ENCODE measurements around the gene DGKQ. TPM values are rescaled to one million over a fixed set of nuclear protein-coding genes. Genes with fewer than 3 reads are reported as not detected.

The DGKQ gene
- total and polyA plus RNA-seq, 2 experiments from 2014 or later, result 4.0 to 22.4 TPM

DNA sequence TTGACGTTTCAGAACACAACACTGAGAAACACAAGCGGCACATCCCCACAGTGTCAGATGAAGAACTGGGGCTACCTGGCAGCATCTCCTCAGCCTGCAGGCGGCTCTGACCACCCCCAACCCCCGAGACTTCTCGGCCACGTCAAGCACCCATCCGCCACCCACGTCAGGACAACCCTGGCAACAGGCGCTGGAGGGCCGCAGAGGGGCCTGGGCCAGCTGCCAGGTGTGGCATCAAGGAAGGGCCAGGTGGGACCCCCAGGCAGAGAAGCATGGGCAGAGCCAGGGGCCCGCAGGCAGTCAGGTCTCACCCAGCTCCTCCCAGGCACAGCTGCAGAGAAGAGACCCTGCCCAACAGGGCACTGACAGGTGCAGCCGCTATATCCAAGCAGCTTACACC is 63.5 kb downstream of the DGKQ start:
- Histone ChIP-seq H3K4me3 (no peak overlapping the region), H3K4me2 (no peak overlapping the region), H3K27me3 (ENCODE audit: insufficient read depth) (no peaks in the 10 kb centered on the region), H3F3A (replicated peaks; ENCODE audit: low read depth) (0 out of 2 replicates have a peak, but pooled peaks cover 6% of the 10 kb centered on the region), H4K20me1 (replicated peaks; ENCODE audit: insufficient read depth) (no peaks in the 10 kb centered on the region; the same call in 1 of the 2 replicates), H3K79me2 (replicated peaks; ENCODE audit: insufficient read depth) (peaks cover 17% of the 10 kb centered on the region; the same call in 1 of the 2 replicates), H2AFZ (no peak overlapping the region), H3K27ac (ENCODE audit: low read depth) (no peak overlapping the region), H3K9me2 (ENCODE audit: insufficient read depth) (no peaks in the 10 kb centered on the region), H3K4me1 (ENCODE audit: insufficient read depth) (no peaks in the 10 kb centered on the region), H3K36me3 (ENCODE audit: insufficient read depth) (no peaks in the 10 kb centered on the region)
- H3K27me3 Mint-ChIP-seq (ENCODE audit: insufficient read depth, low read depth, poor library complexity), result peaks cover 18% of the 10 kb centered on the region
- H3K36me3 Mint-ChIP-seq (ENCODE audit: low read depth), result peaks cover 25% of the 10 kb centered on the region
- no peak overlapping the region for H3K4me3 Mint-ChIP-seq
- peaks cover 6% of the 10 kb centered on the region for H3K9me3 Mint-ChIP-seq
- H3K27ac Mint-ChIP-seq, result no peak overlapping the region
- TF ChIP-seq JUNB (IDR thresholded peaks at IDR 0.05; ENCODE audit: unreplicated experiment) (no peak), EZH2phosphoT487 (IDR thresholded peaks at IDR 0.05; ENCODE audit: unreplicated experiment) (no peak), CREB1 (CRISPR knock-in tag; IDR thresholded peaks at IDR 0.05; ENCODE audit: low read depth) (no peak), EZH2 (IDR thresholded peaks at IDR 0.05; ENCODE audit: low read depth, unreplicated experiment) (no peak), NANOG (IDR thresholded peaks at IDR 0.05; ENCODE audit: borderline replicate concordance) (no peak)
- TF ChIP-seq, protein P1, sequence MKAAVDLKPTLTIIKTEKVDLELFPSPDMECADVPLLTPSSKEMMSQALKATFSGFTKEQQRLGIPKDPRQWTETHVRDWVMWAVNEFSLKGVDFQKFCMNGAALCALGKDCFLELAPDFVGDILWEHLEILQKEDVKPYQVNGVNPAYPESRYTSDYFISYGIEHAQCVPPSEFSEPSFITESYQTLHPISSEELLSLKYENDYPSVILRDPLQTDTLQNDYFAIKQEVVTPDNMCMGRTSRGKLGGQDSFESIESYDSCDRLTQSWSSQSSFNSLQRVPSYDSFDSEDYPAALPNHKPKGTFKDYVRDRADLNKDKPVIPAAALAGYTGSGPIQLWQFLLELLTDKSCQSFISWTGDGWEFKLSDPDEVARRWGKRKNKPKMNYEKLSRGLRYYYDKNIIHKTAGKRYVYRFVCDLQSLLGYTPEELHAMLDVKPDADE (IDR thresholded peaks at IDR 0.05), result no peak
- TF ChIP-seq, protein P2, sequence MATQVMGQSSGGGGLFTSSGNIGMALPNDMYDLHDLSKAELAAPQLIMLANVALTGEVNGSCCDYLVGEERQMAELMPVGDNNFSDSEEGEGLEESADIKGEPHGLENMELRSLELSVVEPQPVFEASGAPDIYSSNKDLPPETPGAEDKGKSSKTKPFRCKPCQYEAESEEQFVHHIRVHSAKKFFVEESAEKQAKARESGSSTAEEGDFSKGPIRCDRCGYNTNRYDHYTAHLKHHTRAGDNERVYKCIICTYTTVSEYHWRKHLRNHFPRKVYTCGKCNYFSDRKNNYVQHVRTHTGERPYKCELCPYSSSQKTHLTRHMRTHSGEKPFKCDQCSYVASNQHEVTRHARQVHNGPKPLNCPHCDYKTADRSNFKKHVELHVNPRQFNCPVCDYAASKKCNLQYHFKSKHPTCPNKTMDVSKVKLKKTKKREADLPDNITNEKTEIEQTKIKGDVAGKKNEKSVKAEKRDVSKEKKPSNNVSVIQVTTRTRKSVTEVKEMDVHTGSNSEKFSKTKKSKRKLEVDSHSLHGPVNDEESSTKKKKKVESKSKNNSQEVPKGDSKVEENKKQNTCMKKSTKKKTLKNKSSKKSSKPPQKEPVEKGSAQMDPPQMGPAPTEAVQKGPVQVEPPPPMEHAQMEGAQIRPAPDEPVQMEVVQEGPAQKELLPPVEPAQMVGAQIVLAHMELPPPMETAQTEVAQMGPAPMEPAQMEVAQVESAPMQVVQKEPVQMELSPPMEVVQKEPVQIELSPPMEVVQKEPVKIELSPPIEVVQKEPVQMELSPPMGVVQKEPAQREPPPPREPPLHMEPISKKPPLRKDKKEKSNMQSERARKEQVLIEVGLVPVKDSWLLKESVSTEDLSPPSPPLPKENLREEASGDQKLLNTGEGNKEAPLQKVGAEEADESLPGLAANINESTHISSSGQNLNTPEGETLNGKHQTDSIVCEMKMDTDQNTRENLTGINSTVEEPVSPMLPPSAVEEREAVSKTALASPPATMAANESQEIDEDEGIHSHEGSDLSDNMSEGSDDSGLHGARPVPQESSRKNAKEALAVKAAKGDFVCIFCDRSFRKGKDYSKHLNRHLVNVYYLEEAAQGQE (IDR thresholded peaks at IDR 0.05; ENCODE audit: unreplicated experiment), result no peak
- H3K4me1 Mint-ChIP-seq, result peaks cover 10% of the 10 kb centered on the region
- DNase-seq (ENCODE audit: low spot score) (no peak), ATAC-seq (no peak)

DNA sequence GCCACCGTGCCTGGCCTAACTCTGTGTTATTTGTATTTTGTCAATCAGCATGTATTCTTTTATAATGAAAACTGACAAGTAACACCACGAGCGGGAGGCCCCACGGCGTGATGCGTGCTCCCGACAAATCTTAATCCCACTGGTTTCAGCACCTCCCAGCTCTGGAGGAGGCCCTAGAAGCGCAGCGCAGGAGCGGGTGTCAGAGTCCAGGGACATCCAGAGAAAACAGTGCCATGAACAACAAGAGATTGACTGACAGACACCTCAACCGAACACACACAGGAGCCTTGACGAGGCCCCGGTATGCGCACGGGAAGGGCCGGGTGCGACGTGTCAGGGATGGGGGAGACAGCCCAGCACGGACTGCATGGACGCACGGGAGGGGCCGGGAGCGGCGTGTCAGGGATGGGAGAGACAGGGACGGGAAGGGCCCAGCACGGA is 64.2 kb downstream of the DGKQ start:
- Histone ChIP-seq H3K36me3 (ENCODE audit: insufficient read depth) (no peaks in the 10 kb centered on the region), H3K4me2 (no peak overlapping the region), H3K27ac (ENCODE audit: low read depth) (no peak overlapping the region), H3K4me3 (no peak overlapping the region), H3K27me3 (ENCODE audit: insufficient read depth) (no peaks in the 10 kb centered on the region), H3F3A (replicated peaks; ENCODE audit: low read depth) (0 out of 2 replicates have a peak, but pooled peaks cover 6% of the 10 kb centered on the region), H3K4me1 (ENCODE audit: insufficient read depth) (no peaks in the 10 kb centered on the region), H3K79me2 (replicated peaks; ENCODE audit: insufficient read depth) (peaks cover 17% of the 10 kb centered on the region; the same call in 1 of the 2 replicates), H2AFZ (no peak overlapping the region), H4K20me1 (replicated peaks; ENCODE audit: insufficient read depth) (no peaks in the 10 kb centered on the region; the same call in 1 of the 2 replicates), H3K9me2 (ENCODE audit: insufficient read depth) (no peaks in the 10 kb centered on the region)
- ATAC-seq (no peak), DNase-seq (ENCODE audit: low spot score) (no peak)
- H3K4me1 Mint-ChIP-seq, result peaks cover 12% of the 10 kb centered on the region
- H3K27me3 Mint-ChIP-seq (ENCODE audit: insufficient read depth, low read depth, poor library complexity), result peaks cover 17% of the 10 kb centered on the region
- peaks cover 6% of the 10 kb centered on the region for H3K9me3 Mint-ChIP-seq
- H3K4me3 Mint-ChIP-seq, result no peak overlapping the region
- no peak overlapping the region for H3K27ac Mint-ChIP-seq
- H3K36me3 Mint-ChIP-seq (ENCODE audit: low read depth), result peaks cover 26% of the 10 kb centered on the region
- TF ChIP-seq ZNF331 (CRISPR knock-in tag; IDR thresholded peaks at IDR 0.05; ENCODE audit: low read depth), result no peak
- TF ChIP-seq JUNB (IDR thresholded peaks at IDR 0.05; ENCODE audit: unreplicated experiment), result no peak
- TF ChIP-seq, protein P3, sequence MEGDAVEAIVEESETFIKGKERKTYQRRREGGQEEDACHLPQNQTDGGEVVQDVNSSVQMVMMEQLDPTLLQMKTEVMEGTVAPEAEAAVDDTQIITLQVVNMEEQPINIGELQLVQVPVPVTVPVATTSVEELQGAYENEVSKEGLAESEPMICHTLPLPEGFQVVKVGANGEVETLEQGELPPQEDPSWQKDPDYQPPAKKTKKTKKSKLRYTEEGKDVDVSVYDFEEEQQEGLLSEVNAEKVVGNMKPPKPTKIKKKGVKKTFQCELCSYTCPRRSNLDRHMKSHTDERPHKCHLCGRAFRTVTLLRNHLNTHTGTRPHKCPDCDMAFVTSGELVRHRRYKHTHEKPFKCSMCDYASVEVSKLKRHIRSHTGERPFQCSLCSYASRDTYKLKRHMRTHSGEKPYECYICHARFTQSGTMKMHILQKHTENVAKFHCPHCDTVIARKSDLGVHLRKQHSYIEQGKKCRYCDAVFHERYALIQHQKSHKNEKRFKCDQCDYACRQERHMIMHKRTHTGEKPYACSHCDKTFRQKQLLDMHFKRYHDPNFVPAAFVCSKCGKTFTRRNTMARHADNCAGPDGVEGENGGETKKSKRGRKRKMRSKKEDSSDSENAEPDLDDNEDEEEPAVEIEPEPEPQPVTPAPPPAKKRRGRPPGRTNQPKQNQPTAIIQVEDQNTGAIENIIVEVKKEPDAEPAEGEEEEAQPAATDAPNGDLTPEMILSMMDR (conservative IDR thresholded peaks at IDR 0.05; ENCODE audit: low read depth in 2 of 2), result no peak

Data from GM23338 (cell line).